Adipocyte (in vitro differentiated cells): ENCODE measurements around the gene DLGAP1.
A peak's percentile ranks its signal among the peaks of the same experiment; 100 is the strongest.

Source experiments
- DNase-seq: peaks from one replicate; pipeline ENCODE4 v3.0.0-alpha.2; 2015; ENCODE audit warnings: low read depth
- H3K27me3 ChIP-seq: replicated peaks from 2 replicates; pipeline ENCODE4 v1.7.0; 2013; ENCODE audit warnings: mild to moderate bottlenecking, low read length, moderate library complexity; ENCODE audit not compliant: control insufficient read depth, insufficient read depth
- H3K36me3 ChIP-seq: 2 replicates; pipeline ENCODE4 v1.7.0; 2013; ENCODE audit warnings: low read length, mild to moderate bottlenecking, moderate library complexity; ENCODE audit not compliant: control insufficient read depth, insufficient read depth, severe bottlenecking
- H3K4me1 ChIP-seq: 2 replicates; pipeline ENCODE4 v1.7.0; 2013; ENCODE audit warnings: mild to moderate bottlenecking, low read length, moderate library complexity; ENCODE audit not compliant: control insufficient read depth, insufficient read depth
- H3K4me3 ChIP-seq: 2 replicates; pipeline ENCODE4 v1.7.0; 2013; ENCODE audit warnings: mild to moderate bottlenecking, low read length, moderate library complexity
- H3K9ac ChIP-seq: 2 replicates; pipeline ENCODE4 v1.7.0; 2013; ENCODE audit warnings: mild to moderate bottlenecking, low read length, moderate library complexity
- H3K9me3 ChIP-seq: 2 replicates; pipeline ENCODE4 v1.7.0; 2013; ENCODE audit warnings: mild to moderate bottlenecking, low read length, moderate library complexity; ENCODE audit not compliant: control insufficient read depth

DLGAP1 gene

DNA sequence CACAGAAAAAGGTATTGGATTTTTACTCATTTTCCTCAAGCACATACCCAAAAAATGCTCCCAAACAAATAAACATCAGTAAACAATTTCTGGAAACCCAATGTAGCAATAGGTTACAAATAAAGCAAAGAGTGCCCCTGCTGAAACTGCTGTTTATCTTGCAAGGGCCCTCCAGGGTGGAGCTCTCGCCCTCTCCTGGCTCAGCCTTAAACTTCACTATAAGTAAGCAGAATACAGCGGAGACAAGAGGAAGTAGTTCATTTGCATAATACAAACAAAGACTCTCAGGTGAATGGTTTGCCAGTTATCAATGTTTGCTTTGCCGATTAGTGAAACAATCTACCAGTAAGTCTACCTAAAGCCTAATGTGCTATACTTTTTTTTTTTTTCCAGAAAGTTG is 437.6 kb downstream of the DLGAP1 start:
- no peak for DNase-seq
- H3K4me3 ChIP-seq, result no peak overlapping the region
- H3K36me3 ChIP-seq, result no peaks in the 10 kb centered on the region
- H3K4me1 ChIP-seq, result peaks cover 13% of the 10 kb centered on the region
- no peak overlapping the region for H3K9ac ChIP-seq
- H3K27me3 ChIP-seq, result no peaks in the 10 kb centered on the region
- H3K9me3 ChIP-seq, result no peaks in the 10 kb centered on the region

DNA sequence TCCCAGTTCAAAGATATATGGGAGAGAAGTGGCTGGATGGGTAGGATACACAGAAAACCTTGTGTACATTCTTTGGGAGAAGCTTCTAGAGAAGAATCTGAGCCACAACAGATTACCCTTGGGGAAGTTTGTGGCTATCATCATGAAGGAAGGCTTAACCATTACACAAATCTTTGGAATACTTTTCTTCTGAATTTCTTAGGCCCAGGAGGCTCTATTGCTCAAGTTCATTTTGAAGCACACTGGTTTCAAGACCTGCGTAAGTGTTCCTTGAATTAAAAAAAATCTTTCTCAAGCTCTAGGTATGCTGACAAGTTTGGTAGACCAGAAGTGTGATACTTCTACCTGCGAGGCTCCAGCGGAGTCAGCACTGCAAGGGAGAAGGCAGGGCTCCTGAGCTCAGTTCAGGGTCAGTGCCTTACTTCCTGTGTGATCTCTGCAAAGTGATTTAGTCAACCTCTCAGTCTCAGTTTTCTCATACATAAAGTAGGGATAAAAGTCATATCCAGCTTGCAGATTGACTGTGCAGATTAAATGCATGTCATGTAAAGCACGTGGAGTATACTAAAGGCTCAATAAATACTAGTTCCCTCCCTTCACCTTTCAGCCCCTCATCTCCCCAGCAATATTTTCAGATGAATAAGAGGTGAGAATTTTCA is 438.6 kb downstream of the DLGAP1 start:
- no peaks in the 10 kb centered on the region for H3K9me3 ChIP-seq
- peak; percentile 4 for DNase-seq
- no peaks in the 10 kb centered on the region for H3K27me3 ChIP-seq
- H3K4me3 ChIP-seq, result no peak overlapping the region
- no peaks in the 10 kb centered on the region for H3K36me3 ChIP-seq
- H3K9ac ChIP-seq, result no peak overlapping the region
- H3K4me1 ChIP-seq, result peaks cover 13% of the 10 kb centered on the region

DNA sequence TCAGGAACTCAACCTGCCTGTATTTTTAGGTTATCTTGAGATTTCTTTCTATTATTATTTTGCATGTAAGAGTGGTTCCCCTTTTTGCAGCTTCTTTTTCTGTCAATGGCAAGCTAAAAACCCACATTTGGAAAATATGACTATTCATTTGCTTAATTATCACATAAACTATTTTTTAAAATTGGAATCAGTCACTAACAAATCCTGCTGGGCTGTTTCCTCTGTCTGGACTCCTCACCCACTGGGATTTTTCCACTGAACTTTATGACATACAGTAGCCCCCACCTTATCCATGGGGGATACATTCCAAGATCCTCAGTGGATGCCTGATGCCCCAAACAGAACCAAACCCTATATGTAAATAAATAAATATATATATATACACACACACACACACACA is 447.3 kb downstream of the DLGAP1 start:
- no peak overlapping the region for H3K4me3 ChIP-seq
- H3K9ac ChIP-seq, result no peak overlapping the region
- peaks cover 6% of the 10 kb centered on the region for H3K4me1 ChIP-seq
- no peaks in the 10 kb centered on the region for H3K36me3 ChIP-seq
- H3K27me3 ChIP-seq, result peaks cover 6% of the 10 kb centered on the region
- no peaks in the 10 kb centered on the region for H3K9me3 ChIP-seq
- DNase-seq, result no peak

DNA sequence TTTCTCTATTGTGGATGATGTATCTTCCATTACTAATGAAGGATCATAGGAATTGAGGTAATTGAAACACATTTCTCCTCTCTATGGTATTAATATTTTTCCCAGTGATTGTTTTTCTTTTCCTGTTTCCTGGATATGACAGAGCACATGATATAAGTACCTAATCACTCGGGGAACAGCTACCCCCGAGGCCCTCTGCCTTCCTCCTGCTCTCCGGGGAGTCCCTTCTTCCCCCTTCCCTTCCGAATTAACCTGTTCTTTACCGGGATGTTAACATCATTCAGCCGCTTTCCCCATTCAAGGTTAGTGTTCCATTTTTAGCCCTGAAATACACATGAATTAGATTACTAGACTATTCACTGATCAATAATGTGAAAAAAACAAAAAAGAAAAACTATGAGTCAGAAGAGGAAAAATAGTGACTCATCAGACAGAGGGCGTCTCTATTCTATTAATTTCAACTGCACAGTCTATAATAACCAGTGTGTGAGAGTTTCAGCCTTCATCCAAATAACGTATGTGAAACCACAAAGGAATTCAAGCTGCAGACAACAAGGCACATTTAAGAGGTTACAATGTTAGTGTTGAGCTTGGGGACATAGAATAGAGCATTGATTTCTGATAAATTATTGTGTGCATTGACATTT is 450.8 kb downstream of the DLGAP1 start:
- Histone ChIP-seq H3K36me3 (no peaks in the 10 kb centered on the region), H3K9me3 (no peaks in the 10 kb centered on the region), H3K9ac (no peak overlapping the region), H3K4me3 (no peak overlapping the region), H3K27me3 (no peaks in the 10 kb centered on the region), H3K4me1 (peaks cover 6% of the 10 kb centered on the region)
- DNase-seq, result no peak

DNA sequence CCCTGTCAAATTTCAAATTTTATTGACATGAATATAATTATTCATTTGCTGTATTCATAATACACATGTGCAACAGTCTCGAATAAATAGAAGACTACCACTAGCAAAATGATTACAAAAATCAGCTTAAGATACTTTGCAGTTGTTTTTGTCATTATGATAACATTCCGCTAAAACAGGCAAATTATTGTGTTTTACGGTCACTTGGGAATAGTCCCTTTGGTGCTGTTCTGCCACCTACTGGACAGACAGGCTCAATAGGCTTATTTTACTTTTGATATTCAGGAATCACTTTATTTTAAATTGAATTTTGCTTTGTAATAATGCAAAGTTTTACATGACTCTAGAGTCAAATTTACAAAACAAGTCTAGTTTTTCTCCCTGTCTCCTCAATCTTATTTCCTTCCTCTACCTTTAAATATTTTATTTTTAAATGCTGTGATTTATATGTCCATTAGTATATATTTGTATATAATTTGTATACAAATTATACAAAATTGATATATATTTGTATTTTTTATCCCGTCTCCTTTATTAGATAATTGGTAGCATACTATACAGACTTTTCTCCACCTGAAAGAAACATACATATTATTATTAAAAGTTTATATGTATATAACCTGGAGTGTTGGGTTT is 456.3 kb downstream of the DLGAP1 start:
- Histone ChIP-seq H3K4me3 (no peak overlapping the region), H3K27me3 (no peaks in the 10 kb centered on the region), H3K4me1 (no peaks in the 10 kb centered on the region), H3K36me3 (no peaks in the 10 kb centered on the region), H3K9ac (no peak overlapping the region), H3K9me3 (no peaks in the 10 kb centered on the region)
- peak; percentile 80 for DNase-seq

DNA sequence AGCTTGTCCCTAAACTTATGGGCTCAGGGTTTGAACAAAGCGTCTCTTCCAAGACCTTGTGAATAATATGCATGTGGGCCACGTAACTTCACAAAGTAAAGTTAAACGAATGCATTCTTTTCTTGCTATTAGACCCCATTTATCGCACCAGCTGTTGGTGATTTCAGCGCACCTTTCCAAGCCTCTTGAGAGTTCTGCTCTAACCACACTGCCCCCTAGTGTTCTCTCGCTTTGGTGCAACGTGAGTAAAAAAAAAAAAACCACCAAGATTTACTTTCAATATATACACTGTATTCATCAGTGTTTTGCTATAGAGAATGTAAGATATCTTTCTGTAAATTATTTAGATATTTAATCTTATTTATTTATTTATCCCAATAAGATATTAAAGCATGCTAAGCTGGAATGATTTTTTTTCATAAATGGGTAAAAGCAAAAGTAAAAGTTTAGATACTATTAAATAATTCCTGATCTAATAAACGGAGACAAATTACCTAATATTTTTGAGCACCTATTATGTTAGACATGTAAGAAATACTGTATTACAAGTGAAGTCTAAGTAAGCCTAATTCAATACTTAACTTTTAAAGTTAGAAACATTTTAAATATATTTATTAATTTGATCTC is 459.5 kb downstream of the DLGAP1 start:
- H3K4me3 ChIP-seq, result peak overlapping the region; percentile 15
- no peaks in the 10 kb centered on the region for H3K27me3 ChIP-seq
- peak; percentile 89 for DNase-seq
- no peaks in the 10 kb centered on the region for H3K4me1 ChIP-seq
- H3K9me3 ChIP-seq, result no peaks in the 10 kb centered on the region
- H3K36me3 ChIP-seq, result no peaks in the 10 kb centered on the region
- H3K9ac ChIP-seq, result no peak overlapping the region

DNA sequence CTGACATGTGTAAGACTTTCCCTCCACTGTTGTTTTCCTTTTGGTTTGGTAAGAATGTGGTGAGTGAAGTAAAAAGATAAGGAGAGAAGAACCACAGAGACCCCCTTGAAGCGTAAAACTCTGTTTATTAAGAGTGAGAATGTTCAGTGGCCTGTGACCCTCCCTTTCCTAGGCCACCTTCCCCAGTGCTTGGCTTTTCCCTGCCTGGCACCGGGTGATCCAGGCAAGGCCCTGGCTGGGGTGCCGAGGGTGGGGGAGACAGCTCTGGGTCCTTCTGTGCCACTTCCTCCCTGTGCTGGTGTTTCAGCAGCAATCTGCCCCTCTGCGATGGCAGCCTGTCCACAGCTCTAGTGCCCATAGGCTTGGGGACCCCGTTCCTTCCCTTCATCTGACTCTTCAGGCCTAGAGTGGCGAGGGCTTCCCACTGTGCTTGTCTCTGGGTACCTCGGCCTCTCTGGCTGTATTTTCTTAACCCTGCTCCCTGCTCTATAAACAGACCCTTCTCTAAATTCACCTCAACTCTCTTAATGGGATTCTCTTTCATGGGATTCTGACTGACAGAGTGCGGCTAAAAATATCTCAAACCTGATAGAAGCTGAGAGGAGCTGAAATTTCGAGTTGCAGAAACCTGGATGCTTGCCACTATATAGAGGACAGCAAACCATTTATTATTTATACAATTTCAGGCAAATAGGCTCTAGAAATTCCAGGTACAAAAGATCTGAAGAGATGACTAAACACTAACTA is 461.0 kb downstream of the DLGAP1 start:
- Histone ChIP-seq H3K4me1 (no peaks in the 10 kb centered on the region), H3K27me3 (no peaks in the 10 kb centered on the region), H3K9me3 (no peaks in the 10 kb centered on the region), H3K36me3 (no peaks in the 10 kb centered on the region), H3K9ac (no peak overlapping the region), H3K4me3 (no peak overlapping the region)
- no peak for DNase-seq

DNA sequence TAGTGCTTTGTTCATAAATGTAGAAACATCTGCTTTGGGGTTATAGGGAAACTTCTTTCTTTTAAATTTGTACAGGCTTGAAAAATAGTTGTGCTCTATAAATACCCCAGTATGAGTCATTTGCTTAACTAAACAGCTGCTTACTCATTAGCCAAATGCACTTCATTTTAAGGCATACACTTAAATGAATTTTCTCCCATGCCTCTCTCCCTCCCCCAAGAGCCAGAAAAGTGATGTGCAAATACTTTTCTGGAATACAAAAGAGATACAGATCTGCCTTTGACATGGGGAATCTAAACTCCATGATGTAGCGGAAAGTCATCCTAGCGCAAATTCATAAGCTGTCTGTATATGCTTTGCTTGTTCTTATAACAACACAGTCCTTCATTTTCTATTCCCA is 469.4 kb downstream of the DLGAP1 start:
- peak; percentile 36 for DNase-seq

DNA sequence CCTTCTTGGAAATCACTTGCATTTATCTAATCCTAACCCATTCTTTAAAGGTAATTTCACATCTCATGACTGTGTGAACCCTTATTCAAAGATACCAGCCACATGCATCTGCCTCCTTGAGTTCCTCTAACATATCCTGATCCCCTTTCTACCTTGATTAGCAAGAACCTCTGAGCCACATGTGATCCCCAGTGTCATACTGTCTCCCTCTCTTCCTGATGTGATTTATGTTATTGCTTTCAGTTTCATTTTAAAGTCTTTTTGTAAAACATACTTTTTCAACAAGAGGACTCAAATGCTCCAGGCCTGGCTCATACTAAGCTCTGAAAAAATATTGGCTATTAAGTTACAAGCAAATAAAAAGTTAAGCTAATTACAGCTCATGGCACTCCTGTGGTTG is 470.1 kb downstream of the DLGAP1 start:
- no peak overlapping the region for H3K9ac ChIP-seq
- H3K27me3 ChIP-seq, result no peaks in the 10 kb centered on the region
- no peaks in the 10 kb centered on the region for H3K36me3 ChIP-seq
- peaks cover 28% of the 10 kb centered on the region for H3K4me1 ChIP-seq
- DNase-seq, result peak; percentile 27
- no peak overlapping the region for H3K4me3 ChIP-seq
- H3K9me3 ChIP-seq, result no peaks in the 10 kb centered on the region

More for the DNA sequence above, 469.4 kb downstream of the DLGAP1 start:
- Histone ChIP-seq H3K4me3 (no peak overlapping the region), H3K36me3 (no peaks in the 10 kb centered on the region), H3K9me3 (no peaks in the 10 kb centered on the region), H3K27me3 (no peaks in the 10 kb centered on the region), H3K9ac (no peak overlapping the region), H3K4me1 (peaks cover 28% of the 10 kb centered on the region)

DNA sequence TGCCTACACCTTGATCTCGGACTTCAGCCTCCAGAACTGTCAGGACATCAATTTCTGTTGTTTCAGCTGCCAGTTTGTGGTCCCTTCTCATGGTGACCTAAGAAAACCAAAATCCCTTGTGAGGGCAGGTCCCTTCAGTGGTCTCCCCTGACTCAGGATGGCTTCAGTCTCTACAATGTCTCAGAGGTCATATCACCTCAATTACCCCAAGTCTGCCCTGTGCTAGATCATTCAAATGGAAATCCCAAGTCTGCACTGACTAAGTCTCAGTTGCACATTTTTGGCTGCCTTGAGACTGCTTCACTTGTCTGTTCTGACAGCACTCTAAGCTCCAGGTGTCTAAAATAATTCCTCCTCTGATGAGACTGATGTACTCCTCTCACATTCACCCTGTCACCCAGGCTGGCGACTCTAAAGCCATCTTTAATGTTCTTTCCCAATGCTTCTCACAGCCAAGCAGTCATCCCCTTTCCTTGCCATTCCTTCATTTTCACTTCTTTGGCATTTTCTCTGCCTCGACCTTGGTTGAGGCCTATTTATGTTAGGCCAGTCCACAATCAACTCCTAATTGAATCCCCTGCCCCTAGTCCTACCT is 470.8 kb downstream of the DLGAP1 start:
- H3K9me3 ChIP-seq, result peaks cover 1% of the 10 kb centered on the region
- H3K4me3 ChIP-seq, result no peak overlapping the region
- no peaks in the 10 kb centered on the region for H3K36me3 ChIP-seq
- DNase-seq, result no peak
- H3K9ac ChIP-seq, result no peak overlapping the region
- peaks cover 28% of the 10 kb centered on the region for H3K4me1 ChIP-seq
- H3K27me3 ChIP-seq, result no peaks in the 10 kb centered on the region
